ENCODE data around the gene SLC25A38.

SLC25A38 gene

GRCh38 chr3:39376959-39377634 is 6.1 kb upstream of the SLC25A38 start:
- no peak for DNase-seq

DNA sequence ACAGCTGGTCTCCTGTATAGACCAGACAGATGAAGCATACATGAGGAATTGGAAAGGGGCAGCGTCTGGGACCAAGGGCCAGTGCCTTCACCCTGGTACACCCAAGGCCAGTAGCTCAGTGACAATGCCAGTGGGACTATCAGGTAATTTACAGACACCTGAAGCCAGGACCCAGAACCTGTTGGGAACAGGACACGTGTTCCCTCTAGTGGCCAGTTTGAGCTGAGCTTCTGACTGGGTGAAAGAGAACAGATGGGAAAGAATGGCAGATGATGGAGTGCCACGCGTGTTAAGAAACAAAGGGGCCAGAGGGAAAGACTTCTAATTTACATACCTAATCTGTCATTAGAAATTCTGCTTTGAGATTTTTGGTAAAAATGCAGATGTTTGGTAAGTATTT is 5.1 kb upstream of the SLC25A38 start:
- DNase-seq: peak; percentile 5

- DNase-seq: no peak
Measured at GRCh38 chr3:39378957-39379777, 4.0 kb upstream of the SLC25A38 start.

GRCh38 chr3:39379778-39380155 is 3.4 kb upstream of the SLC25A38 start:
- DNase-seq: no peak

DNA sequence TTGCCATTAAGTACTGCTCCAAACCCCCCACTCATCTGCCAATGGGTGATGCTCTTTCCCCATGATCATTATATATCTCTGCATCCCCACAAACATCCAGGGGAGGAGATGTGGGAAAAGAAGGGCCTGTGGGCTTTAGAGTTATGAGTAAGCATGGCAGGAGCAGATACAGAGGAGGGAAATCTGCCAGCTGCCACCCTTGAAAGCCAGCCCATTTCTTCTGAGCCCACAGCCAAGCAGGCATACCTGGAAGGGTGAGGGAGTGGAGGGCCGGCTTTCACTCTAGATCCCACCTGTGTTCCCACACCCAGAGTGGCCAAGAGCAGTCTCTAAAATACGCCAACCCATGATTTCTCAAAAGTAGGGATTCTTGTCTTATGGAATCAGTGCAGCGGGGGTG is 1.7 kb upstream of the SLC25A38 start:
- no peak for DNase-seq

- peak; percentile 90 for DNase-seq
Measured at GRCh38 chr3:39383881-39384664, 903 bp downstream of the SLC25A38 start.

GRCh38 chr3:39384665-39385000 is 1.5 kb downstream of the SLC25A38 start:
- no peak for DNase-seq

DNA sequence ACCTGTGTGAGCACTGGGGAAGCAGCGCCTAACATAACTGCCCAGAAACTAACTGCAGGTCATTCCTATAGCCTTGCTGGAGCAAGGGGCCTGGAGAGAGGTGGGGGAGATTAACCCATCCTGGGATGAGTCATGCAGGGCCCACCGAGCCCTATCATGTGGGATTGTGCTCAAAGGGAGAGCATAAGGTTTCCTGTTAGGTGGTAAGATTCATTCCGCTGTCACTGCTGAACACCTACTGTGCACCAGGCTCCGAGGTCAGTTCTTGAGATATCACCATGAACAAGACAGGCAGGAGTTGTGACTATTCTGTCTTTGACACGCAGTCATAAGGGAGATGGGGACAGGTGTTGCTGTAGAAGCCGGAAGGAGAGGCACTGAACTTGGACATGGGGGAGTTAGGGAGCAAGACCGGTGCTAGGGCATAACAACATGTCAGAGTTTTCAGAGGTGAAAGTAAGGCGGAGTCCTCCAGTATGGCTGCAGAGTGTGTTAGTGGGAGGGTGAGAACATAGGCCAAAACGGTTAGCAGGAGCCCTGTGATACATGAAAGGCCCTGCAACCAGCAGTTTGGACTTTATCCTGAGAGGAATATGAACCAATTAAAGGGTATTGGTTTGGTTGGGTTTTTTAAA is 2.4 kb downstream of the SLC25A38 start:
- DNase-seq: no peak

DNA sequence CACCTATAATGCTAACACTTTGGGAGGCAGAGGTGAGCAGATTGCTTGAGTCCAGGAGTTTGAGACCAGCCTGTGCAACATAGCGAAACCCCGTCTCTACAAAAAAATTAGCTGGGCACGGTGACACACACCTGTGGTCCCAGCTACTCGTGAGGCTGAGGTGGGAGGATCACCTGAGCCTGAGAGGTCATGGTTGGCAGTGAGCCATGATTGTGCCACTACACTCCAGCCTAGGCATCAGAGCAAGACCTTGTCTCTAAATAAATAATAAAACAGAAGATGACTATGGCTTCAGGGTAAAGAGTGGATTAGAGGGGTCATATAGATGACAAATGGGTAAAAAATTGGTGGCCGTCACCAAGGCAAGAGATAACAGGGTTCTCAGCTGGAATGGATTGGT is 3.1 kb downstream of the SLC25A38 start:
- DNase-seq: no peak

- DNase-seq: no peak
Measured at GRCh38 chr3:39387411-39387975, 4.3 kb downstream of the SLC25A38 start.

- no peak for DNase-seq
Measured at GRCh38 chr3:39388153-39388552, 5.0 kb downstream of the SLC25A38 start.

DNA sequence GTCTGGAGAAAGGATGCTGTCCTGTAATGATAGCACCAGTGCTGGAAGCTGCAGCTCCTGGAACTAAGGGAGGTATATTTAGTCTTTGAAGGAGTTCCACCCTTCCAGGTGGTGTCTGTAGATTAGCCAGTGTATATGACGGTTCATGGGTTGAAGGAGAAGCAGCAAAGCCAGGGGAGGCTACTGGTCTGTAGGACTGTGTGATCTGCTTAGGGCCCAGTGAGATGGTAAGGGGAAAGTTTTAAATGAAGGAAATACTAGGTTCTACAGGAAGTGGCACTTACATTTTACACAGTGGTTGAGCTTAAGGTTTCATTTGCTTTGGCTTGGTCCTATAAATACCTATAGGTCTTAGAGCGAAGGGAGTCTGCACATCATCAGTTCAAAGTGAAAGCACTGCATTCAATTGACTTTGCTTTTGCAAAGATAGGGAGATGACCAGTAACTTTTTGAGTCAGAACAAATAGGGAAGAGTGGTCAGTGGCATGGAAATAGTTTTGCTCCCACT is 5.6 kb downstream of the SLC25A38 start:
- DNase-seq: no peak

GRCh38 chr3:39390181-39390580 is 7.0 kb downstream of the SLC25A38 start:
- no peak for DNase-seq

DNA sequence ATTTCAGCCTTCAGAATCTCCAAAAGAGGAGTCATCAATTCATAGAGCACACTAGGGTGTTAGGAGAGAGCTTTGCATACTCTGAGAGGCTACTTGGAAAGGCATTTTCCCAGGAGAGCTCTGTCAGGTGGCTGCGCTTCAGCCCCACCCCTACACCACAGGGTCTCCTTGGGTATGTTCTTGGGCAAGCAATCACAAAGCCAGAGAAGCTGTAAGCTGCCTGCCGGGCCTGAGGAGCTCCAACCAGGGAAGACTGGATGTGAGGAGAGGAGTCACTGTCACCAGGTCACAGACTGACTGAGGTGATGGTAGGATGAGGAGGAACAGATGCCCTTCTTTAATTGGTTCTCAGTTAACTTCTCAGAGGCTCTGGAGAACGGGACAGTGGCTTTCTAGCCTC is 13.5 kb downstream of the SLC25A38 start:
- no peak for DNase-seq

DNA sequence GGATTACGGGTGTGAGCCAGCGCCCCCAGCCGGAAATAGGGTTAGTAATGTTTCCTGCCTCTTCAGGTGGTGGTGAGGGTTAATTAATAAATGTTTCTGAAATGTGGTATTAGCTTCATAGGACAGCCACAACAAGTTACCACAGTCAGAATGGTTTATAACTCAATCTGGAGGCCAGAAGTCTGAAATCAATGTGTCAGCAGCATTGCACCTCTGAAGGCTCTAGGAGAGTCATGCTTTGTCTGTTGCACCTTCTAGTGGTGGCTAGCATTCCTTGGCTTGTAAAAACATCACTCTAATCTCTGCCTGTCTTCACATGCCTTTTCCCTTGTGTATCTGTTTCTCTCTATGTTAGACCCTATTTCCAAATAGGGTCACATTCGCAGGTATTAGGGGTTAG is 15.5 kb downstream of the SLC25A38 start:
- no peak for DNase-seq

- no peak for DNase-seq
Measured at GRCh38 chr3:39401983-39402382, 18.8 kb downstream of the SLC25A38 start.

GRCh38 chr3:39404943-39405686 is 21.9 kb downstream of the SLC25A38 start:
- peak; percentile 26 for DNase-seq

DNA sequence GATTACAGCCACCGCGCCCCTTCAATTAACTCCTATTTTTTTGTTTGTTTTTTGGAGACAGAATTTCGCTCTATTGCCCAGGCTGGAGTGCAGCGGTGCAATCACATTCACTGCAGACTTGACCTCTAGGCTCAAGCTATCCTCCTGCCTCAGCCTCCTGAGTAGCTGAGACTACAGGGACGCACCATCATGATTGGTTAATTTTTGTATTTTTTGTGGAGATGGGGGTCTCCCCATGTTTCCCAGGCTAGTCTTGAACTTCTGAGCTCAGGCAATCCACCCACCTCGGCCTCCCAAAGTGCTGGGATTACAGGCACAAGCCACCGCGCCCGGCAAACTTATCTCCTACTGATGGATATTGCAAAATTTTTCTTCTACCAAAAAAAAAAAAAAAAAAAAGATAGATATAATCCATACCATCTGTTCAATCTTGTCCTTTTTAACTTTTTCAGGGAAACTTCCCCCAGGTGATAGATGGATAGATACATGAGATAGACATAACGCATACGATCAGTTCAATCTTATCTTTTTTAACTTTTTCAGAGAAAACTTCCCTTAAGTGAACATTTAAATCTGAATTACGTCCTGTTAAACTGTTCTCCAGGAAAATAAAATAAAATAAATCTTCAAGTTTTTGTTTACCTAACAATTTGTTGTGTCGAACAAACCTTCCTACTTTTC is 22.7 kb downstream of the SLC25A38 start:
- no peak for DNase-seq

DNA sequence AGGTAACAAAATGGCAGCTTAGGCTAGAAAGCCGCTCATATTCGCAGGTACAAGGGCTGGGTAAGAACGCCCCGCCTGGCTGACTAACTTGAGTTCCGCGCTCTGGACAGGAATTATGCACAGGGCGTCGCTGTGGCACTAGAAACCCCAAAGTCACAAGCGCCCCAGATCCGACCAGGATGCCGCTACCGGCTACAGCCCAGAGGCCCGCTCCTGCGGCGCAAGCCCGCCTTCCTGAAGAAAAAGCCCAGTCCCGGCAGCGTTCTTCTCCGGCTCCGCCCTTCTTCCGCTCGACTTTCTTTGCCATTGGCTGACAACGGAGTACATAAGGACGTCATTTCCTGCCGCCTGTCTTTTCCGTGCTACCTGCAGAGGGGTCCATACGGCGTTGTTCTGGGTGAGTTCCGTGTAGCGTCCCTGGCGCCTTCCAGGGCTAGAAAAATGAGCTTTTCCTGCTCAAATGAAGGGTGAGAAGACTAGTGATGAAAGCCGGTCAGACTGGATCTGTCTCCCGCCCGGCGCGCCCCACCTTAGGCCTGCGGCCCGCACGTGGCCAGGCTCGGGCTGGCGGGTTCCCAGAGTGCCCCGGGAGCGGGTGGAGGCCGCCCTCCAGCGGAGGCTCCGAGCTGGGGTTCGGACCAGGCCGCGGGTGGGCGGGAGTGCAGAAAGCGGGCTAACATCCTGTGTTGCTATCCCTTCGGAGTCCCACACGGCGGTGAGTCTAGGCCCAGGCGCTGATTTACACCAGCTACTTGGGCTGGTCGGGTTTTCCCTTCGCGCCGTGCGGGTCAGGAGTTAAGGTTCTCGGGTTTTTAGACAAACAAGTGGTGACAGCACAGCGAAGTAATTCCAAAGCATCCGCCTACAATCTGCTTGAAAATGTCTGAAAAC is 23.4 kb downstream of the SLC25A38 start, which contains the start of gene RPSA:
RPSA (plus strand) TSS at position 353 of the 891 bp plus-strand sequence. CDS start 934 bp downstream, outside the sequence.
- DNase-seq: peak; percentile 97

DNA sequence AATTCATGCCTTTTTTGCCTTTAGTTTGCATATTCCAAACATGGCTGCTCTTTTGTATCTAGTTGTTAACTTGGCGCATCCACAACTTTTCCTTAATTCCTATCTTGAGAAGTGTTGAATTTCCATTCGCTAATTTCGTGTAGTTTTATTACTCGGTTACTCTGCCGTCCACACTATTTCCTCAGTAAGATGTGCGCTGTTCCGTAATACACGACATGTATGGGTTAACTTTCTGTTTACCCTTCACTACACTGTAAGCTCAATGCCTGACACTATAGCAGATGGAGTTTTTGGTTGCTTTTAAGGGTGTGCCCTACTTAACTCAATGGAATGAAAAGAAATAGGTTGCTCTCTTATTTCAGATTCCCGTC is 24.1 kb downstream of the SLC25A38 start:
- DNase-seq: no peak

Data from fibroblast of skin of scalp (primary cell).